ENCODE results near the gene MED12L. TPM values are rescaled to one million over a fixed set of nuclear protein-coding genes. Genes with fewer than 3 reads are reported as not detected.

MED12L gene
- total RNA-seq, 1 experiment from 2014 or later, result 6.4 TPM

GRCh38 chr3:151483488-151483887 is 398.0 kb downstream of the MED12L start:
- Histone ChIP-seq H3K9me3 (ENCODE audit: control insufficient read depth in 1 of 2, insufficient read depth in 1 of 2, low read depth in 1 of 2, low read length in 2 of 2) (no peaks in the 10 kb centered on the region), H3K27me3 (ENCODE audit: insufficient read depth, low read length) (no peaks in the 10 kb centered on the region), H4K20me1 (ENCODE audit: insufficient read depth) (no peaks in the 10 kb centered on the region), H3K9ac (ENCODE audit: low read length) (no peak overlapping the region), H3K9me2 (ENCODE audit: insufficient read depth) (no peaks in the 10 kb centered on the region), H3K4me3 (replicated peaks in 1 of 2; ENCODE audit: low read depth in 1 of 2, low read length in 2 of 2) (no peak overlapping the region), H3K27ac (ENCODE audit: low read depth, low read length) (no peak overlapping the region), H3K79me2 (ENCODE audit: insufficient read depth, low read length) (no peaks in the 10 kb centered on the region), H3K4me1 (ENCODE audit: control insufficient read depth in 1 of 2, insufficient read depth in 2 of 2, low read length in 2 of 2) (no peaks in the 10 kb centered on the region), H2AFZ (ENCODE audit: low read depth, low read length, poor library complexity, severe bottlenecking) (no peak overlapping the region), H3K4me2 (ENCODE audit: low read length) (no peak overlapping the region), H3K36me3 (ENCODE audit: control insufficient read depth in 1 of 2, insufficient read depth in 2 of 2, low read length in 2 of 2) (no peaks in the 10 kb centered on the region)
- ChIA-PET POLR2A (no interaction called here), CTCF (no interaction called here), RAD21 (ENCODE audit: low non-redundant PET in 1 of 2, low total read pairs in 2 of 2, uncharacterized antibody in 2 of 2, unreplicated experiment in 2 of 2) (no interaction called here)
- BruUV-seq (replicated peaks), result no TSS peak
- TF ChIP-seq REST (IDR thresholded peaks at IDR 0.05; ENCODE audit: low read depth), result no peak
- TF ChIP-seq YY1 (IDR thresholded peaks at IDR 0.05; ENCODE audit: extremely low read depth, insufficient replicate concordance, low read depth, low read length), result no peak
- TF ChIP-seq MAX (IDR thresholded peaks at IDR 0.05), result no peak
- TF ChIP-seq SP1 (IDR thresholded peaks at IDR 0.05; ENCODE audit: low read depth), result no peak
- no peak for TF ChIP-seq EZH2phosphoT487 (IDR thresholded peaks at IDR 0.05; ENCODE audit: borderline replicate concordance)
- TF ChIP-seq CBX3 (IDR thresholded peaks at IDR 0.05; ENCODE audit: low read depth), result no peak
- no peak for TF ChIP-seq RAD21 (IDR thresholded peaks at IDR 0.05; ENCODE audit: low read depth)
- TF ChIP-seq ATF3 (IDR thresholded peaks at IDR 0.05), result no peak
- no peak for TF ChIP-seq EZH2 (IDR thresholded peaks at IDR 0.05)
- TF ChIP-seq JUND (IDR thresholded peaks at IDR 0.05), result no peak
- TF ChIP-seq ELF1 (IDR thresholded peaks at IDR 0.05; ENCODE audit: borderline replicate concordance, low read depth), result no peak
- no peak for TF ChIP-seq ZFX (IDR thresholded peaks at IDR 0.05)
- TF ChIP-seq POLR2A (IDR thresholded peaks at IDR 0.05; ENCODE audit: borderline replicate concordance, extremely low read depth, insufficient read depth, insufficient read length), result no peak
- TF ChIP-seq POLR2AphosphoS5 (IDR thresholded peaks at IDR 0.05; ENCODE audit: low read depth, low read length), result no peak
- no peak for TF ChIP-seq CTCF (IDR thresholded peaks at IDR 0.05 in 2 of 3, conservative IDR thresholded peaks at IDR 0.05 in 1 of 3; ENCODE audit: borderline replicate concordance in 1 of 3, insufficient read depth in 1 of 3, low read depth in 2 of 3, low read length in 2 of 3)
- no peak for TF ChIP-seq FOSL1 (IDR thresholded peaks at IDR 0.05; ENCODE audit: low read depth)
- TF ChIP-seq TCF7L2 (IDR thresholded peaks at IDR 0.05; ENCODE audit: borderline replicate concordance, extremely low read depth, insufficient read depth, insufficient read length), result no peak
- no peak for TF ChIP-seq CEBPB (IDR thresholded peaks at IDR 0.05; ENCODE audit: low read depth)
- TF ChIP-seq EGR1 (IDR thresholded peaks at IDR 0.05; ENCODE audit: low read depth), result no peak
- DNase-seq (ENCODE audit: low read depth, low spot score) (no peak), ATAC-seq (no peak)
- intact Hi-C loops (cut with micrococcal nuclease), result no loop called here
